ENCODE measurements around the gene CTRB2. TPM values are rescaled to one million over a fixed set of nuclear protein-coding genes. Genes with fewer than 3 reads are reported as not detected.
A peak's percentile ranks its signal among the peaks of the same experiment; 100 is the strongest.

Gene CTRB2
- total RNA-seq, 1 donor from 2014 or later = not detected

GRCh38 chr16:75250809-75251279, 43.9 kb upstream of the CTRB2 start:
- Histone ChIP-seq H3K36me3 (no peaks in the 10 kb centered on the region), H3K4me1 (peaks cover 34% of the 10 kb centered on the region), H3F3A (ENCODE audit: low read depth) (peaks cover 30% of the 10 kb centered on the region), H4K20me1 (ENCODE audit: low read depth) (peaks cover 93% of the 10 kb centered on the region), H3K27me3 (peaks cover 11% of the 10 kb centered on the region), H3K4me3 (peak overlapping the region; percentile 90), H3K9ac (peak overlapping the region; percentile 72), H3K4me2 (peak overlapping the region; percentile 99), H3K79me2 (ENCODE audit: low read depth) (peaks cover 72% of the 10 kb centered on the region), H3K27ac (peak overlapping the region; percentile 48), H3K9me3 (ENCODE audit: low read depth) (no peaks in the 10 kb centered on the region), H2AFZ (replicated peaks) (no peak overlapping the region)
- H3K9me3 Mint-ChIP-seq = no peaks in the 10 kb centered on the region
- peak; percentile 55 for DNase-seq (ENCODE audit: low spot score)
- H3K4me1 Mint-ChIP-seq = peaks cover 76% of the 10 kb centered on the region
- H3K27me3 Mint-ChIP-seq (ENCODE audit: insufficient read depth, low read depth) = peaks cover 12% of the 10 kb centered on the region
- H3K27ac Mint-ChIP-seq = no peak overlapping the region
- H3K36me3 Mint-ChIP-seq = peaks cover 4% of the 10 kb centered on the region
- TF ChIP-seq EZH2 (IDR thresholded peaks at IDR 0.05) (no peak), EZH2phosphoT487 (IDR thresholded peaks at IDR 0.05) (peak; percentile 24)
- TF ChIP-seq, protein P1, sequence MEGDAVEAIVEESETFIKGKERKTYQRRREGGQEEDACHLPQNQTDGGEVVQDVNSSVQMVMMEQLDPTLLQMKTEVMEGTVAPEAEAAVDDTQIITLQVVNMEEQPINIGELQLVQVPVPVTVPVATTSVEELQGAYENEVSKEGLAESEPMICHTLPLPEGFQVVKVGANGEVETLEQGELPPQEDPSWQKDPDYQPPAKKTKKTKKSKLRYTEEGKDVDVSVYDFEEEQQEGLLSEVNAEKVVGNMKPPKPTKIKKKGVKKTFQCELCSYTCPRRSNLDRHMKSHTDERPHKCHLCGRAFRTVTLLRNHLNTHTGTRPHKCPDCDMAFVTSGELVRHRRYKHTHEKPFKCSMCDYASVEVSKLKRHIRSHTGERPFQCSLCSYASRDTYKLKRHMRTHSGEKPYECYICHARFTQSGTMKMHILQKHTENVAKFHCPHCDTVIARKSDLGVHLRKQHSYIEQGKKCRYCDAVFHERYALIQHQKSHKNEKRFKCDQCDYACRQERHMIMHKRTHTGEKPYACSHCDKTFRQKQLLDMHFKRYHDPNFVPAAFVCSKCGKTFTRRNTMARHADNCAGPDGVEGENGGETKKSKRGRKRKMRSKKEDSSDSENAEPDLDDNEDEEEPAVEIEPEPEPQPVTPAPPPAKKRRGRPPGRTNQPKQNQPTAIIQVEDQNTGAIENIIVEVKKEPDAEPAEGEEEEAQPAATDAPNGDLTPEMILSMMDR (IDR thresholded peaks at IDR 0.05) = no peak
- H3K4me3 Mint-ChIP-seq = peak overlapping the region; percentile 88

GRCh38 chr16:75250089-75250808, 43.3 kb upstream of the CTRB2 start:
- Histone ChIP-seq H3K27me3 (peaks cover 11% of the 10 kb centered on the region), H3K79me2 (ENCODE audit: low read depth) (peaks cover 71% of the 10 kb centered on the region)
- DNase-seq (ENCODE audit: low spot score) = no peak

DNA sequence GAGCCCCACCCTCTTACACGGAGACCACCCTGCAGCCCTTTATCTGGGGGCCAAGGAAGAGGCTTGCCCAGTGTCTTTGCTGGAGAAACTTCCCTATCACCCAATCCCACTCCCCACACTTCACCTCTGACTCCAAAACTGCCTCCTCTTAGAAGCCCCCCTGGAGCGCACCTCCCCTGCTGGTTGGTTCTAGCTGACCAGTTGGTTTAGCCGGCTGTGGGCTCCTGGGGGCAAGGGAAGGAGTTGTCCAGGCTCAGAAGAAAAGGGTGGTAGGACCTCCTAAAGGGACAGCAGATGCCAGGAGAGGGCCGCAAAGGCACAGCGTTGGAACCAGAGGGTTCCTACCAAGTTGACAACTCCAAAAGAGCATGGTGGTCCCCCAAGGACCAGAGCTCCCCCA, 42.5 kb upstream of the CTRB2 start:
- Histone ChIP-seq H3K4me2 (peak overlapping the region; percentile 99), H3K36me3 (no peaks in the 10 kb centered on the region), H3K4me3 (no peak overlapping the region), H3K27me3 (peaks cover 11% of the 10 kb centered on the region), H3K9ac (no peak overlapping the region), H4K20me1 (ENCODE audit: low read depth) (peaks cover 94% of the 10 kb centered on the region), H2AFZ (replicated peaks) (no peak overlapping the region), H3K9me3 (ENCODE audit: low read depth) (no peaks in the 10 kb centered on the region), H3K27ac (no peak overlapping the region), H3K79me2 (ENCODE audit: low read depth) (peaks cover 76% of the 10 kb centered on the region), H3K4me1 (peaks cover 47% of the 10 kb centered on the region), H3F3A (ENCODE audit: low read depth) (peaks cover 24% of the 10 kb centered on the region)
- H3K36me3 Mint-ChIP-seq = peaks cover 4% of the 10 kb centered on the region
- peaks cover 77% of the 10 kb centered on the region for H3K4me1 Mint-ChIP-seq
- peaks cover 10% of the 10 kb centered on the region for H3K27me3 Mint-ChIP-seq (ENCODE audit: insufficient read depth, low read depth)
- no peaks in the 10 kb centered on the region for H3K9me3 Mint-ChIP-seq
- DNase-seq (ENCODE audit: low spot score) = no peak
- no peak overlapping the region for H3K27ac Mint-ChIP-seq
- TF ChIP-seq EZH2 (IDR thresholded peaks at IDR 0.05) = no peak
- peak overlapping the region; percentile 88 for H3K4me3 Mint-ChIP-seq

More at GRCh38 chr16:75250089-75250808, 43.3 kb upstream of the CTRB2 start:
- TF ChIP-seq EZH2phosphoT487 (IDR thresholded peaks at IDR 0.05) (no peak), EZH2 (IDR thresholded peaks at IDR 0.05) (no peak)
- TF ChIP-seq, protein P1 (IDR thresholded peaks at IDR 0.05) = no peak
- Histone ChIP-seq H2AFZ (replicated peaks) (no peak overlapping the region), H4K20me1 (ENCODE audit: low read depth) (peaks cover 93% of the 10 kb centered on the region), H3K4me2 (peak overlapping the region; percentile 99), H3K9ac (peak overlapping the region; percentile 72), H3K9me3 (ENCODE audit: low read depth) (no peaks in the 10 kb centered on the region), H3K27ac (no peak overlapping the region), H3K4me1 (peaks cover 39% of the 10 kb centered on the region), H3K36me3 (no peaks in the 10 kb centered on the region), H3K4me3 (peak overlapping the region; percentile 90), H3F3A (ENCODE audit: low read depth) (peaks cover 30% of the 10 kb centered on the region)
- Mint-ChIP-seq H3K36me3 (peaks cover 4% of the 10 kb centered on the region), H3K4me3 (peak overlapping the region; percentile 88), H3K27me3 (ENCODE audit: insufficient read depth, low read depth) (peaks cover 13% of the 10 kb centered on the region), H3K27ac (peak overlapping the region; percentile 37), H3K9me3 (no peaks in the 10 kb centered on the region), H3K4me1 (peaks cover 76% of the 10 kb centered on the region)

Measured in neural progenitor cell (in vitro differentiated cells).